ENCODE data around the gene GRID2.

Gene GRID2

DNA sequence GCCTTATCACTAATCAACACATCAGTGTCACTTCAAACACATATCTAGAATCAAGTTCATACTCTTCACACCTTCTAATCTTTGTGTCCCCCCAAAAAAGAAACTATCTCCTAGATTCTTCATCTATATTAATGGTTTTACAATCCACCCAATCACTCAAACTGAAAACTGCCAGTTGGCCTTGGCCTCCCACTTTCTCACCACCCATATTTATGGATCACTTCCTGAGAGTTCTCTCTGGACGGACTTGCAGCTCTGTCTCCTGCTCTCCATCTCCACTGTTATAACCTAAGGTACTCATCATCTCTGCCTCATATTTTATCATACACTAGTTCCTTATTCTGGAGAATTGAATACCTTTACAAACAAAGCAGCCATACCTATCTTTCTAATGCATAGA, 1418.7 kb downstream of the GRID2 start:
- H3K18ac ChIP-seq (ENCODE audit: low read length) = no peak overlapping the region
- no peak overlapping the region for H2BK120ac ChIP-seq (ENCODE audit: insufficient read depth, low read length, poor library complexity)
- no peak for DNase-seq
- no peak overlapping the region for H3K14ac ChIP-seq (ENCODE audit: low read length)
- H3K4me2 ChIP-seq (ENCODE audit: low read length) = no peak overlapping the region
- no peak overlapping the region for H3K4ac ChIP-seq (ENCODE audit: low read depth, low read length)
- no peak overlapping the region for H2AK5ac ChIP-seq (ENCODE audit: low read length)
- H4K91ac ChIP-seq (ENCODE audit: low read depth, low read length) = no peak overlapping the region
- H3K79me2 ChIP-seq (ENCODE audit: control insufficient read depth, insufficient read depth, low read length, poor library complexity) = no peaks in the 10 kb centered on the region
- no peak overlapping the region for H3K23ac ChIP-seq (ENCODE audit: low read length)
- no peaks in the 10 kb centered on the region for H3K27me3 ChIP-seq (ENCODE audit: insufficient read depth, low read length)
- no peaks in the 10 kb centered on the region for H3K79me1 ChIP-seq (ENCODE audit: low read length)
- no peaks in the 10 kb centered on the region for H3K4me1 ChIP-seq (ENCODE audit: control insufficient read depth in 1 of 2, insufficient read depth in 2 of 2, low read length in 2 of 2)
- no peaks in the 10 kb centered on the region for H3K36me3 ChIP-seq (ENCODE audit: control insufficient read depth in 1 of 2, insufficient read depth in 2 of 2, low read length in 2 of 2)
- H2BK5ac ChIP-seq (ENCODE audit: low read depth, low read length, poor library complexity) = no peak overlapping the region
- no peak overlapping the region for H4K8ac ChIP-seq (ENCODE audit: low read depth, low read length)
- H4K12ac ChIP-seq (ENCODE audit: low read depth, low read length) = no peak overlapping the region
- H3K4me3 ChIP-seq (ENCODE audit: low read depth, low read length) = no peak overlapping the region
- H3K9ac ChIP-seq (ENCODE audit: low read length) = no peak overlapping the region
- no peak overlapping the region for H3K27ac ChIP-seq (ENCODE audit: low read depth, low read length)
- H3K9me3 ChIP-seq (ENCODE audit: insufficient read depth, low read depth, low read length) = no peaks in the 10 kb centered on the region
- no peak overlapping the region for H2AFZ ChIP-seq (ENCODE audit: insufficient read depth, low read length, poor library complexity)
- H2BK12ac ChIP-seq (ENCODE audit: low read length) = no peak overlapping the region
- no CpG with 5 or more reads among the region's 1 CpG for WGBS (ENCODE audit: extremely low coverage, insufficient coverage, insufficient read length)

DNA sequence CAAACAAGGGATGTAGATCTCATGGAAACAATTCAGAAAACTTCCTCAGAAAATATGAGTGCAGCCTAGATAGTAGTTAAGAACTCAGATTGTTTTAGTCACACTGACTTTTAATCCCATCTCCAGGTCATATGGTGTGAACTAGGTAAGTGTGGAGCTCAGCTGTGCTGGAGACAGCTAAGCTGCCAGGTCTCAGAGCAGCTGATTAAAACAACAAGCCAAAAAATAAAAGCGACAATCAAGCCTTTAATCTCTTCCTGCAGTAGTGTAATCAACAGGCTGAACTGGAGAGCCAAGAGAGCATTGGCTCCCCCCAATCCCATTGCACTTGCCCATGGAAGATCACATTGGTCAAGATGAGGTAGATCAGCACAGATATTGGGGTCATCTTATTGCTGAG, 1426.5 kb downstream of the GRID2 start:
- no peak overlapping the region for H3K4me3 ChIP-seq (ENCODE audit: low read depth, low read length)
- H3K4me2 ChIP-seq (ENCODE audit: low read length) = no peak overlapping the region
- H2AFZ ChIP-seq (ENCODE audit: insufficient read depth, low read length, poor library complexity) = no peak overlapping the region
- H3K79me1 ChIP-seq (ENCODE audit: low read length) = no peaks in the 10 kb centered on the region
- H3K27me3 ChIP-seq (ENCODE audit: insufficient read depth, low read length) = no peaks in the 10 kb centered on the region
- no peak overlapping the region for H3K9ac ChIP-seq (ENCODE audit: low read length)
- H3K18ac ChIP-seq (ENCODE audit: low read length) = no peak overlapping the region
- H2BK5ac ChIP-seq (ENCODE audit: low read depth, low read length, poor library complexity) = no peak overlapping the region
- no peak overlapping the region for H4K8ac ChIP-seq (ENCODE audit: low read depth, low read length)
- no peak overlapping the region for H3K14ac ChIP-seq (ENCODE audit: low read length)
- H3K27ac ChIP-seq (ENCODE audit: low read depth, low read length) = no peak overlapping the region
- H2BK12ac ChIP-seq (ENCODE audit: low read length) = no peak overlapping the region
- no peak for DNase-seq
- no peak overlapping the region for H3K4ac ChIP-seq (ENCODE audit: low read depth, low read length)
- no peaks in the 10 kb centered on the region for H3K36me3 ChIP-seq (ENCODE audit: control insufficient read depth in 1 of 2, insufficient read depth in 2 of 2, low read length in 2 of 2)
- no peak overlapping the region for H2BK120ac ChIP-seq (ENCODE audit: insufficient read depth, low read length, poor library complexity)
- H4K91ac ChIP-seq (ENCODE audit: low read depth, low read length) = no peak overlapping the region
- no peak overlapping the region for H3K23ac ChIP-seq (ENCODE audit: low read length)
- H3K4me1 ChIP-seq (ENCODE audit: control insufficient read depth in 1 of 2, insufficient read depth in 2 of 2, low read length in 2 of 2) = no peaks in the 10 kb centered on the region
- H2AK5ac ChIP-seq (ENCODE audit: low read length) = no peak overlapping the region
- no peak overlapping the region for H4K12ac ChIP-seq (ENCODE audit: low read depth, low read length)
- no CpG with 5 or more reads among the region's 1 CpG for WGBS (ENCODE audit: extremely low coverage, insufficient coverage, insufficient read length)
- H3K79me2 ChIP-seq (ENCODE audit: control insufficient read depth, insufficient read depth, low read length, poor library complexity) = no peaks in the 10 kb centered on the region
- no peaks in the 10 kb centered on the region for H3K9me3 ChIP-seq (ENCODE audit: insufficient read depth, low read depth, low read length)

DNA sequence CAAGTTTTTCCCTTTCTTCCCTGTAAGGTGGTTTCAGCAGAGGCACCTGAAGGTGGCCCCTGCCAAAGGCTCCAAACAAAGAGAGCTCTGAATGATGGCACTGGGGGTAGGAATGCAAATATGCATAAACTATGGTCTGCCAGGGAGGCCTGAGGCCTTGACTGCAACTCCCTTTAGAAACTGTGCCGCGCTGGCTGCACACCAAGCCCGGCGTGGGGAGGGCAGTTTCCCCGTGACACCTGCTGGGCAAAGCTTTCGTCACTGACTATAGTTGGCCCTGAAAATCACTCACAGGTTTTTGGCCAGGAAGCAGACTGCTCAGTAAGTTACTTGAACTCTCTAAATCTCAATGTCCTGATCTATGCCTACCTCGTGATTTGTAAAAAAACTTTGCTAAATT, 1427.0 kb downstream of the GRID2 start:
- Histone ChIP-seq H3K9me3 (ENCODE audit: insufficient read depth, low read depth, low read length) (no peaks in the 10 kb centered on the region), H3K36me3 (ENCODE audit: control insufficient read depth in 1 of 2, insufficient read depth in 2 of 2, low read length in 2 of 2) (no peaks in the 10 kb centered on the region), H3K79me1 (ENCODE audit: low read length) (no peaks in the 10 kb centered on the region), H4K8ac (ENCODE audit: low read depth, low read length) (no peak overlapping the region), H3K23ac (ENCODE audit: low read length) (no peak overlapping the region), H3K18ac (ENCODE audit: low read length) (no peak overlapping the region), H3K4ac (ENCODE audit: low read depth, low read length) (no peak overlapping the region), H3K14ac (ENCODE audit: low read length) (no peak overlapping the region), H3K9ac (ENCODE audit: low read length) (no peak overlapping the region), H3K27ac (ENCODE audit: low read depth, low read length) (no peak overlapping the region), H2BK120ac (ENCODE audit: insufficient read depth, low read length, poor library complexity) (no peak overlapping the region), H2AFZ (ENCODE audit: insufficient read depth, low read length, poor library complexity) (no peak overlapping the region), H3K4me2 (ENCODE audit: low read length) (no peak overlapping the region), H2BK12ac (ENCODE audit: low read length) (no peak overlapping the region), H3K4me3 (ENCODE audit: low read depth, low read length) (no peak overlapping the region), H3K27me3 (ENCODE audit: insufficient read depth, low read length) (no peaks in the 10 kb centered on the region), H2AK5ac (ENCODE audit: low read length) (no peak overlapping the region), H4K91ac (ENCODE audit: low read depth, low read length) (no peak overlapping the region), H4K12ac (ENCODE audit: low read depth, low read length) (no peak overlapping the region), H2BK5ac (ENCODE audit: low read depth, low read length, poor library complexity) (no peak overlapping the region), H3K79me2 (ENCODE audit: control insufficient read depth, insufficient read depth, low read length, poor library complexity) (no peaks in the 10 kb centered on the region), H3K4me1 (ENCODE audit: control insufficient read depth in 1 of 2, insufficient read depth in 2 of 2, low read length in 2 of 2) (no peaks in the 10 kb centered on the region)
- no CpG with 5 or more reads among the region's 7 CpGs for WGBS (ENCODE audit: extremely low coverage, insufficient coverage, insufficient read length)
- no peak for DNase-seq

DNA sequence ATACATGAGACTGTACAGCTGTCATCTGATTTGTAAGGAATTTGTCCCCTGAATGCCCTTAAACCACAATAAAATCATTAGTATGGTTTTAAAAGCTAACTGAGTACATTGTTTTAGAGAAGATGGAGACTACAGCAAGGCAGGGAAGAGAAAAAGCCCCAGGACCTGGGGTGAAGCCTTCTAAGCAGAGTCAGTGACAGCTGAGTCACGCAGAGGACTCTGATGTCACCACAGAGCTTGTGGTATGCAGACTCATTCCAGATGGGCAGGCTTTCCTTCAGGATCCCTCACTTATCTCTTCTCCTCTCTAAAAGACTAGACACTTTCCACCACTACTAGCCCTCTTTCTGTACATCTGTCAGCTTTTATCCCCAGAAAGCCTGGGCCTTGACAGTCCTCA, 1427.7 kb downstream of the GRID2 start:
- Histone ChIP-seq H3K27me3 (ENCODE audit: insufficient read depth, low read length) (no peaks in the 10 kb centered on the region), H3K4me1 (ENCODE audit: control insufficient read depth in 1 of 2, insufficient read depth in 2 of 2, low read length in 2 of 2) (no peaks in the 10 kb centered on the region), H3K23ac (ENCODE audit: low read length) (no peak overlapping the region), H3K9me3 (ENCODE audit: insufficient read depth, low read depth, low read length) (no peaks in the 10 kb centered on the region), H2BK120ac (ENCODE audit: insufficient read depth, low read length, poor library complexity) (no peak overlapping the region), H4K12ac (ENCODE audit: low read depth, low read length) (no peak overlapping the region), H3K79me1 (ENCODE audit: low read length) (no peaks in the 10 kb centered on the region), H2BK5ac (ENCODE audit: low read depth, low read length, poor library complexity) (no peak overlapping the region), H3K79me2 (ENCODE audit: control insufficient read depth, insufficient read depth, low read length, poor library complexity) (no peaks in the 10 kb centered on the region), H2AK5ac (ENCODE audit: low read length) (no peak overlapping the region), H4K8ac (ENCODE audit: low read depth, low read length) (no peak overlapping the region), H3K36me3 (ENCODE audit: control insufficient read depth in 1 of 2, insufficient read depth in 2 of 2, low read length in 2 of 2) (no peaks in the 10 kb centered on the region), H2BK12ac (ENCODE audit: low read length) (no peak overlapping the region), H4K91ac (ENCODE audit: low read depth, low read length) (no peak overlapping the region), H3K4me3 (ENCODE audit: low read depth, low read length) (no peak overlapping the region), H3K14ac (ENCODE audit: low read length) (no peak overlapping the region), H3K18ac (ENCODE audit: low read length) (no peak overlapping the region), H3K27ac (ENCODE audit: low read depth, low read length) (no peak overlapping the region), H3K4ac (ENCODE audit: low read depth, low read length) (no peak overlapping the region), H3K9ac (ENCODE audit: low read length) (no peak overlapping the region), H2AFZ (ENCODE audit: insufficient read depth, low read length, poor library complexity) (no peak overlapping the region), H3K4me2 (ENCODE audit: low read length) (no peak overlapping the region)
- peak in 1 of 2 donors; percentile 26 for DNase-seq
- no CpG with 5 or more reads among the region's 1 CpG for WGBS (ENCODE audit: extremely low coverage, insufficient coverage, insufficient read length)

All from trophoblast cell (in vitro differentiated cells and primary cell).